Raji (cell line): ENCODE measurements around the gene B3GAT1.

Experiments
- POLR2A ChIP-seq: IDR thresholded peaks from 2 replicates; pipeline ENCODE4 v1.6.1; 2011; ENCODE audit warnings: low read depth, low read length, control low read depth; ENCODE audit not compliant: insufficient read depth

Gene B3GAT1

GRCh38 chr11:134417871-134418840 is 6.1 kb upstream of the B3GAT1 start:
- TF ChIP-seq POLR2A: no peak

GRCh38 chr11:134416726-134417125 is 4.7 kb upstream of the B3GAT1 start:
- no peak for TF ChIP-seq POLR2A

- no peak for TF ChIP-seq POLR2A
Measured at GRCh38 chr11:134414766-134415765, 3.0 kb upstream of the B3GAT1 start.

GRCh38 chr11:134413826-134414731 is 2.0 kb upstream of the B3GAT1 start:
- no peak for TF ChIP-seq POLR2A

GRCh38 chr11:134413043-134413825 is 1.2 kb upstream of the B3GAT1 start:
- no peak for TF ChIP-seq POLR2A

- no peak for TF ChIP-seq POLR2A
Measured at GRCh38 chr11:134410766-134411165, 1.3 kb downstream of the B3GAT1 start.

GRCh38 chr11:134409552-134410429 is 2.3 kb downstream of the B3GAT1 start:
- no peak for TF ChIP-seq POLR2A

- TF ChIP-seq POLR2A: no peak
Measured at GRCh38 chr11:134407923-134408322, 4.1 kb downstream of the B3GAT1 start.

- no peak for TF ChIP-seq POLR2A
Measured at GRCh38 chr11:134407321-134407828, 4.7 kb downstream of the B3GAT1 start.

GRCh38 chr11:134406264-134407185 is 5.5 kb downstream of the B3GAT1 start:
- no peak for TF ChIP-seq POLR2A

- TF ChIP-seq POLR2A: no peak
Measured at GRCh38 chr11:134405841-134406240, 6.2 kb downstream of the B3GAT1 start.
